ENCODE data around the gene TCP1.
"Not testable (repeated sequence)": the region's sequence is repeated elsewhere in the genome, so short reads cannot be mapped to it uniquely, and the experiment has no call there.

Gene TCP1

GRCh38 chr6:159758031-159759001 is 31.1 kb downstream of the TCP1 start:
- H3K4me3 ChIP-seq (ENCODE audit: low read depth, low read length): no peak overlapping the region
- TF ChIP-seq, protein P1, sequence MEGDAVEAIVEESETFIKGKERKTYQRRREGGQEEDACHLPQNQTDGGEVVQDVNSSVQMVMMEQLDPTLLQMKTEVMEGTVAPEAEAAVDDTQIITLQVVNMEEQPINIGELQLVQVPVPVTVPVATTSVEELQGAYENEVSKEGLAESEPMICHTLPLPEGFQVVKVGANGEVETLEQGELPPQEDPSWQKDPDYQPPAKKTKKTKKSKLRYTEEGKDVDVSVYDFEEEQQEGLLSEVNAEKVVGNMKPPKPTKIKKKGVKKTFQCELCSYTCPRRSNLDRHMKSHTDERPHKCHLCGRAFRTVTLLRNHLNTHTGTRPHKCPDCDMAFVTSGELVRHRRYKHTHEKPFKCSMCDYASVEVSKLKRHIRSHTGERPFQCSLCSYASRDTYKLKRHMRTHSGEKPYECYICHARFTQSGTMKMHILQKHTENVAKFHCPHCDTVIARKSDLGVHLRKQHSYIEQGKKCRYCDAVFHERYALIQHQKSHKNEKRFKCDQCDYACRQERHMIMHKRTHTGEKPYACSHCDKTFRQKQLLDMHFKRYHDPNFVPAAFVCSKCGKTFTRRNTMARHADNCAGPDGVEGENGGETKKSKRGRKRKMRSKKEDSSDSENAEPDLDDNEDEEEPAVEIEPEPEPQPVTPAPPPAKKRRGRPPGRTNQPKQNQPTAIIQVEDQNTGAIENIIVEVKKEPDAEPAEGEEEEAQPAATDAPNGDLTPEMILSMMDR (IDR thresholded peaks at IDR 0.05; ENCODE audit: low read depth, low read length): peak; percentile 35; the same call in 1 of the 2 replicates

DNA sequence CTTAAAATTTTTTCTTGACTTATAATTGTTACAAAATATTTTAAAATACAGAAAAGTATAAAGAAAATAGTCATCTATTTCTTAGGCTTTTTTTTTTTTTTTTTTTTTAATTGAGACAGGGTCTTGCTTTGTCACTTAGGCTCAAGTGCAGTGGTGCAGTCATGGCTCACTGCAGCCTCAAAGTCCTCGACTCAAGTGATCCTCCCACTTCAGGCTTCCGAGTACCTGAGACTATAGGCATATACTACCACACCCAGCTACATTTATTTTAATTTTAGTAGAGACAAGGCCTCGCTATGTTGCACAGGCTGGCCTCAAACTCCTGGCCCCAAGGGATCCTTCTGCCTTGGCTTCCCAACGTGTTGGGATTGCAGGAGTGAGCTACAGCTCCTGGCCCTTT is 32.9 kb downstream of the TCP1 start:
- TF ChIP-seq, protein P1 (IDR thresholded peaks at IDR 0.05; ENCODE audit: low read depth, low read length): no peak
- H3K4me3 ChIP-seq (ENCODE audit: low read depth, low read length): no peak overlapping the region

GRCh38 chr6:159754959-159755914 is 34.2 kb downstream of the TCP1 start:
- no peak overlapping the region for H3K4me3 ChIP-seq (ENCODE audit: low read depth, low read length)
- TF ChIP-seq, protein P1 (IDR thresholded peaks at IDR 0.05; ENCODE audit: low read depth, low read length): no peak

GRCh38 chr6:159754401-159754800 is 35.0 kb downstream of the TCP1 start:
- TF ChIP-seq, protein P1 (IDR thresholded peaks at IDR 0.05; ENCODE audit: low read depth, low read length): no peak
- H3K4me3 ChIP-seq (ENCODE audit: low read depth, low read length): no peak overlapping the region

- TF ChIP-seq, protein P1 (IDR thresholded peaks at IDR 0.05; ENCODE audit: low read depth, low read length): no peak
- H3K4me3 ChIP-seq (ENCODE audit: low read depth, low read length): no peak overlapping the region
These were observed 36.1 kb downstream of the TCP1 start for GRCh38 chr6:159753081-159753872.

DNA sequence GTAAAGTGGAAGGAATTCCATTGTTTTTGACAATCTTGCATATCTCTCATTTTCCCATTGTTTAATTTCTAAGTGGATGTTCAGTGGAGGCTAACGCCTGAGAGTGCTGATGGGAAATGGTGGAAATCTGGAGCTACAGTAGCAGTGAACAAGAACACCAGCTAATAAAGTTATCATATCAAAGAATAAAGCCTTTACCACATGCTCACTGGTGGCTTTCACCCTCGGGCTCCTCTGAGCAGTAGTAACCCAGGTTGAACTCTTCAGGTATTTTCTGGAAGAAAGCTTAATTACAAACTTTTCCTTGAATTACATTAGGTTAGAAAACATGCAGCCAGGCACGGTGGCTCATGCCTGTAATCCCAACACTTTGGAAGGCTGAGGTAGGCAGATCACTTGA is 38.0 kb downstream of the TCP1 start:
- TF ChIP-seq, protein P1 (IDR thresholded peaks at IDR 0.05; ENCODE audit: low read depth, low read length): no peak

GRCh38 chr6:159748127-159748526 is 41.3 kb downstream of the TCP1 start:
- H3K4me3 ChIP-seq (ENCODE audit: low read depth, low read length): not testable (repeated sequence)

More for the DNA sequence above, 38.0 kb downstream of the TCP1 start:
- no peak overlapping the region for H3K4me3 ChIP-seq (ENCODE audit: low read depth, low read length)

Measured in WI38 (cell line).